DND-41 (cell line): ENCODE measurements around the gene MSL1.

ENCODE experiments used
- CTCF ChIP-seq: IDR thresholded peaks from 2 replicates; pipeline ENCODE4 v1.5.1; 2012; ENCODE audit warnings: borderline replicate concordance, low read length, moderate library complexity, mild to moderate bottlenecking; ENCODE audit not compliant: poor library complexity, severe bottlenecking; ENCODE audit errors: extremely low read depth
- EZH2 ChIP-seq: IDR thresholded peaks from 3 replicates; pipeline ENCODE4 v1.6.1; 2012; ENCODE audit warnings: borderline replicate concordance, low read depth, mild to moderate bottlenecking, moderate library complexity, low read length, inconsistent platforms; ENCODE audit not compliant: severe bottlenecking

GRCh38 chr17:40090237-40091119 lies 31.3 kb upstream of the MSL1 start:
- no peak for TF ChIP-seq CTCF
- TF ChIP-seq EZH2: no peak
